Fibroblast of villous mesenchyme (primary cell): ENCODE measurements around the gene MAL. TPM values are rescaled to one million over a fixed set of nuclear protein-coding genes. Genes with fewer than 3 reads are reported as not detected.

ENCODE experiments used
- DNase-seq: peaks from one replicate; pipeline ENCODE4 v3.0.0-alpha.2; 2010; ENCODE audit warnings: low read depth
- H3K4me3 ChIP-seq: 2 replicates; pipeline ENCODE4 v1.5.1; 2011; ENCODE audit warnings: low read depth, mild to moderate bottlenecking, low read length
- CTCF ChIP-seq: IDR thresholded peaks from 2 replicates; pipeline ENCODE4 v1.5.1; 2012; ENCODE audit warnings: low read depth, mild to moderate bottlenecking, low read length; ENCODE audit not compliant: insufficient read depth
- total RNA-seq: library from RNA; depleted of rRNA; stranded (reverse); fragments of >200 nt; gene quantifications from 2 replicates; pipeline ENCODE4 v1.2.3, GENCODE V29; 2012

MAL gene
- total RNA-seq, 1 donor = not detected

GRCh38 chr2:94996305-94997100 is 29.0 kb upstream of the MAL start:
- no peak for TF ChIP-seq CTCF
- H3K4me3 ChIP-seq = no peak overlapping the region

GRCh38 chr2:94997981-94998930 is 27.3 kb upstream of the MAL start:
- no peak for DNase-seq
- TF ChIP-seq CTCF = no peak
- no peak overlapping the region for H3K4me3 ChIP-seq

More at GRCh38 chr2:94996305-94997100, 29.0 kb upstream of the MAL start:
- DNase-seq = no peak

- no peak for DNase-seq
- no peak for TF ChIP-seq CTCF
- no peak overlapping the region for H3K4me3 ChIP-seq
Observed at GRCh38 chr2:94999431-94999883, 26.1 kb upstream of the MAL start.

- TF ChIP-seq CTCF = no peak
- DNase-seq = no peak
- no peak overlapping the region for H3K4me3 ChIP-seq
Observed at GRCh38 chr2:95001051-95001562, 24.4 kb upstream of the MAL start.

- H3K4me3 ChIP-seq = no peak overlapping the region
- no peak for DNase-seq
- TF ChIP-seq CTCF = no peak
Observed at GRCh38 chr2:95001701-95002100, 23.8 kb upstream of the MAL start.

GRCh38 chr2:95002498-95002897 is 23.0 kb upstream of the MAL start:
- TF ChIP-seq CTCF = no peak
- DNase-seq = no peak

More at GRCh38 chr2:95002498-95002897, 23.0 kb upstream of the MAL start:
- no peak overlapping the region for H3K4me3 ChIP-seq
